SK-N-SH (cell line): ENCODE results near the gene MYO18A. TPM values are rescaled to one million over a fixed set of nuclear protein-coding genes. Genes with fewer than 3 reads are reported as not detected.

ENCODE experiments used
- CTCF ChIA-PET: fragments of 300-600, 350-600 bp; formaldehyde crosslinking; extraction: SDS; loops from one replicate; lab custom pipeline; 2021; lab: Yijun Ruan, JAX
- POLR2A ChIA-PET: fragments of 350-600 bp; sonication (Branson Sonifier 250); formaldehyde crosslinking; extraction: SDS; loops from one replicate; lab custom pipeline; 2020; ENCODE audit warnings: antibody characterized with exemption, inconsistent platforms; lab: Yijun Ruan, JAX
- DNase-seq: peaks from one replicate; pipeline ENCODE4 v3.0.0; 2012
- H2AFZ ChIP-seq: fragments of 200-600 bp; sonication (generic); 2 replicates; pipeline ENCODE4 v1.8.1; 2016; ENCODE audit warnings: antibody characterized with exemption, mild to moderate bottlenecking, low read depth
- H3F3A ChIP-seq: fragments of 200-600 bp; sonication (generic); replicated peaks from 2 replicates; pipeline ENCODE3; 2016; ENCODE audit warnings: antibody characterized with exemption, mild to moderate bottlenecking; ENCODE audit not compliant: insufficient read depth
- H3K27ac ChIP-seq, 2 experiments: fragments of 200-500 bp in 1 of 2; fragments of 200-600 bp in 1 of 2; sonication (Bioruptor generic) in 1 of 2; sonication (generic), shearing (Covaris generic) in 1 of 2; 2 replicates each; pipeline versions ENCODE4 v1.5.1 to v1.6.1; 2014 to 2016; ENCODE audit warnings: low read depth in 2 of 2, inconsistent platforms in 1 of 2, low read length in 1 of 2, mild to moderate bottlenecking in 1 of 2, mixed read lengths in 1 of 2
- H3K27me3 ChIP-seq: fragments of 200-600 bp; sonication (generic), shearing (Covaris generic); 2 replicates; pipeline ENCODE4 v1.6.1; 2016; ENCODE audit warnings: mixed run types; ENCODE audit not compliant: insufficient read depth
- H3K36me3 ChIP-seq, 2 experiments: fragments of 200-500 bp in 1 of 2; fragments of 200-600 bp in 1 of 2; sonication (Bioruptor generic) in 1 of 2; sonication (generic) in 1 of 2; replicated peaks in 1 of 2; 2 replicates each; pipeline versions ENCODE3 to v1.5.1; 2014 to 2016; ENCODE audit warnings: low read length in 1 of 2, mild to moderate bottlenecking in 1 of 2; ENCODE audit not compliant: insufficient read depth in 2 of 2, control insufficient read depth in 1 of 2
- H3K4me1 ChIP-seq, 2 experiments: fragments of 200-500 bp in 1 of 2; fragments of 200-600 bp in 1 of 2; sonication (Bioruptor generic) in 1 of 2; sonication (generic), shearing (Covaris generic) in 1 of 2; 2 replicates each; pipeline versions ENCODE4 v1.5.1 to v1.6.1; 2014 to 2016; ENCODE audit warnings: low read depth in 1 of 2, low read length in 1 of 2, mixed run types in 1 of 2; ENCODE audit not compliant: insufficient read depth in 2 of 2, control insufficient read depth in 1 of 2
- H3K4me2 ChIP-seq: fragments of 200-600 bp; sonication (generic), shearing (Covaris generic); 2 replicates; pipeline ENCODE4 v1.6.1; 2017; ENCODE audit warnings: mixed run types
- H3K4me3 ChIP-seq, 2 experiments: fragments of 200-500 bp in 1 of 2; fragments of 200-600 bp in 1 of 2; sonication (Bioruptor generic) in 1 of 2; sonication (generic), shearing (Covaris generic) in 1 of 2; 2 replicates each; pipeline versions ENCODE4 v1.5.1 to v1.8.1; 2014 to 2016; ENCODE audit warnings: low read depth in 2 of 2, inconsistent platforms in 1 of 2, low read length in 1 of 2, mild to moderate bottlenecking in 1 of 2, mixed read lengths in 1 of 2, moderate library complexity in 1 of 2
- H3K79me2 ChIP-seq: fragments of 200-600 bp; sonication (generic); 2 replicates; pipeline ENCODE4 v1.8.1; 2017; ENCODE audit warnings: mild to moderate bottlenecking; ENCODE audit not compliant: insufficient read depth
- H3K9ac ChIP-seq: fragments of 200-600 bp; sonication (generic); 2 replicates; pipeline ENCODE4 v1.6.1; 2017; ENCODE audit warnings: mixed run types
- H3K9me2 ChIP-seq: fragments of 200-600 bp; sonication (generic); 2 replicates; pipeline ENCODE4 v1.6.1; 2017; ENCODE audit warnings: mixed run types
- H3K9me3 ChIP-seq: fragments of 200-600 bp; sonication (generic); 2 replicates; pipeline ENCODE4 v1.6.1; 2017; ENCODE audit warnings: mixed run types, mild to moderate bottlenecking, moderate library complexity
- H4K20me1 ChIP-seq: fragments of 200-600 bp; sonication (generic); 2 replicates; pipeline ENCODE4 v1.6.1; 2017; ENCODE audit warnings: mild to moderate bottlenecking, mixed run types; ENCODE audit not compliant: insufficient read depth
- ELF1 ChIP-seq: IDR thresholded peaks from 2 replicates; pipeline ENCODE4 v1.4.0; 2012
- EP300 ChIP-seq, 2 experiments: IDR thresholded peaks; 2 replicates each; pipeline versions ENCODE4 v1.4.0 to v1.6.1; 2012; ENCODE audit warnings: borderline replicate concordance in 1 of 2, low read depth in 1 of 2, low read length in 1 of 2
- EZH2phosphoT487 ChIP-seq: fragments of 200-600 bp; sonication (generic); IDR thresholded peaks from 2 replicates; pipeline ENCODE4 v1.6.1; 2017; ENCODE audit warnings: low read depth, mixed run types, mild to moderate bottlenecking, antibody characterized with exemption, moderate library complexity, borderline replicate concordance
- FOXJ3 ChIP-seq: sonication (generic); formaldehyde crosslinking; IDR thresholded peaks from 2 replicates; pipeline ENCODE4 v1.5.1; 2020; ENCODE audit warnings: mild to moderate bottlenecking, missing genetic modification reagents
- MEF2A ChIP-seq: IDR thresholded peaks from 2 replicates; pipeline ENCODE4 v1.4.0; 2012; ENCODE audit warnings: low read depth, borderline replicate concordance
- MXI1 ChIP-seq: IDR thresholded peaks from 2 replicates; pipeline ENCODE4 v1.6.1; 2012; ENCODE audit warnings: mild to moderate bottlenecking, low read depth, low read length, improper control_type of control experiment
- NRF1 ChIP-seq: IDR thresholded peaks from 2 replicates; pipeline ENCODE4 v1.6.1; 2012; ENCODE audit warnings: low read depth, mild to moderate bottlenecking, low read length
- POLR2AphosphoS5 ChIP-seq: IDR thresholded peaks from 2 replicates; pipeline ENCODE4 v1.6.1; 2012; ENCODE audit warnings: low read depth, low read length
- RAD21 ChIP-seq: IDR thresholded peaks from 2 replicates; pipeline ENCODE4 v1.6.1; 2012; ENCODE audit warnings: mild to moderate bottlenecking, low read length
- RFX5 ChIP-seq: IDR thresholded peaks from 2 replicates; pipeline ENCODE4 v1.6.1; 2012; ENCODE audit warnings: mild to moderate bottlenecking, improper control_type of control experiment, low read length
- SMC3 ChIP-seq: IDR thresholded peaks from 2 replicates; pipeline ENCODE4 v1.6.1; 2012; ENCODE audit warnings: low read depth, low read length, improper control_type of control experiment
- TCF12 ChIP-seq: IDR thresholded peaks from 2 replicates; pipeline ENCODE4 v1.4.0; 2012
- YY1 ChIP-seq: IDR thresholded peaks from 2 replicates; pipeline ENCODE4 v1.4.0; 2012; ENCODE audit warnings: low read depth, mild to moderate bottlenecking
- WGBS: methylation state at CpG from one replicate; pipeline ENCODE4 v1.1.6; 2017; ENCODE audit warnings: low lambda C conversion rate; 5-methylcytosine and 5-hydroxymethylcytosine counted together
- polyA plus RNA-seq, 3 experiments: library from polyadenylated mRNA; depleted of rRNA; stranded (reverse); fragments of >200 nt; gene quantifications; 2 replicates each; pipeline ENCODE4 v1.2.3, GENCODE V29; 2012
- TF ChIP-seq, protein P1 (sequence below): fragments of 150-350 bp; IDR thresholded peaks from 2 replicates; pipeline ENCODE4 v1.6.1; 2017; ENCODE audit warnings: antibody characterized with exemption, low read length, low read depth, borderline replicate concordance
- TF ChIP-seq, protein P2 (sequence below): fragments of 200-600 bp; sonication (generic); IDR thresholded peaks from 2 replicates; pipeline ENCODE4 v1.6.1; 2017; ENCODE audit warnings: antibody characterized with exemption, mild to moderate bottlenecking, moderate library complexity
- TF ChIP-seq, protein P3 (sequence below): IDR thresholded peaks from 2 replicates; pipeline ENCODE4 v1.4.0; 2012; ENCODE audit warnings: low read depth

The MYO18A gene
- polyA plus RNA-seq, 1 of the 3 experiments (the other 2 are of a cell fraction), result 6.6 TPM

DNA sequence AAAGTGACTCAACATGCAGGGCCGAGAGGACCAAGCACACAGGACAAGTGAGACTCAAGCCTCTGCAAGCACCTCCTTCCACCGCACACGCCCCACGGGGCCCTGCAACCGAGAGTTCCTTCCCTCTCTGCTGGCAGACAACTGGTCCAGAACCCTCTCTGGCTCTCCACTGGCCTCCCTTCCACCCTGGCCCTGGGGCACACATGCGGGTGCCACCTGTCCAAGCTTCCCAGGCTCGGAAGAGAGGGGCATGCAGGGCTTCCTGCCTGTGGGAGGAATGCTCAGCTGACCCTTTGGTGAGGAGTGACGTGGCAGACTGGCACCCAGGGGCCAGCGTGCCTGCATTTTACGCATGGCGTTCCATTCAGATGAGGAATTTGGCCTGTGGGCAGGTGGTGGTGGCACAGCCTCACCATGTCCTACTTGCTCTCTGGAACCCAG lies 77.4 kb downstream of the MYO18A start:
- peaks cover 0 to 30% of the 10 kb centered on the region in 2 experiments; a peak in 2 of 4 replicates for H3K4me1 ChIP-seq
- DNase-seq, result peak; percentile 80
- H3K9me2 ChIP-seq, result no peaks in the 10 kb centered on the region
- WGBS, result 72% methylated on average over 10 of the region's 11 CpGs
- peak overlapping the region in 1 of 2 experiments; percentile 95; a peak in 2 of 4 replicates for H3K27ac ChIP-seq
- no peaks in the 10 kb centered on the region for H3K27me3 ChIP-seq
- H3K4me2 ChIP-seq, result no peak overlapping the region
- H3K4me3 ChIP-seq, result no peak overlapping the region
- peaks cover 0 to 8% of the 10 kb centered on the region in 2 experiments for H3K36me3 ChIP-seq
- no peaks in the 10 kb centered on the region for H3K9me3 ChIP-seq
- H3K9ac ChIP-seq, result no peak overlapping the region
- H2AFZ ChIP-seq, result no peak overlapping the region
- ChIA-PET POLR2A (interaction anchor here (1.2 to 2.4 kb wide), 3 partner anchors 48 to 129 kb away, joined by 3 to 7 read pairs (median 6); no protein-coding TSS in a partner anchor), CTCF (interaction anchor here (0.7 to 26.8 kb wide), 10 partner anchors 11 to 376 kb away, joined by 3 to 947 read pairs (median 4); partner anchors contain the start of gene PHF12)
- no peaks in the 10 kb centered on the region for H3F3A ChIP-seq
- no peaks in the 10 kb centered on the region for H3K79me2 ChIP-seq
- H4K20me1 ChIP-seq, result no peaks in the 10 kb centered on the region
- TF ChIP-seq EP300 (IDR thresholded peaks at IDR 0.05; ENCODE audit: borderline replicate concordance in 1 of 2, low read depth in 1 of 2, low read length in 1 of 2) (peak in 1 of 2 experiments; percentile 7; a peak in 1 of 4 replicates), FOXJ3 (CRISPR knock-in tag) (peak; percentile 32; the same call in 1 of the 2 replicates), RAD21 (no peak)

DNA sequence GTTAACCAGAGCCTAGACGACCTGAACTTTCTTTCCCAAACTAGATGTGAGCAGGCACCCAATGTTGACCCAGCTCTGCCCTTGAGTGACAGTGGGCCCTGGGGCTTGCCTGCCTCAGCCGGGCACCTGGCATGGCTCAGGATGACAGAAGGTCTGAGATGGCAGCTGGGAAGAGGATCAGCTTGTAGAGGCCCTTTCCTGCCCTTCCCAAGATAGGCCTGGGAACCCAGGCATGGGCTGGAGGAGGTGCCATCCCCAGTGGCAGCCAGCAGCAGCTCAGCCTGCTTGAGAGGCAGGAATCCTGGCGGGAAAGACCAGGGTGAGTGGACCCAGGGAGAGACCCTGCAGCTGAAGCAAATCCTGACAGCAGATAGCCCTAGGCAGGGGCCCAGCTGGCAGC lies 78.2 kb downstream of the MYO18A start:
- H3K4me3 ChIP-seq, result no peak overlapping the region
- WGBS, result 67% methylated on average over 3 of the region's 3 CpGs
- peak; percentile 77 for DNase-seq
- H3K27ac ChIP-seq, result peak overlapping the region in 1 of 2 experiments; percentile 95; a peak in 2 of 4 replicates
- H2AFZ ChIP-seq, result no peak overlapping the region
- peaks cover 0 to 30% of the 10 kb centered on the region in 2 experiments; a peak in 2 of 4 replicates for H3K4me1 ChIP-seq
- no peaks in the 10 kb centered on the region for H4K20me1 ChIP-seq
- H3K9me2 ChIP-seq, result no peaks in the 10 kb centered on the region
- H3K9me3 ChIP-seq, result no peaks in the 10 kb centered on the region
- ChIA-PET POLR2A (interaction anchor here (0.5 to 2.4 kb wide), 5 partner anchors 10 to 129 kb away, joined by 3 to 7 read pairs (median 3); no protein-coding TSS in a partner anchor), CTCF (interaction anchor here (0.9 to 26.8 kb wide), 10 partner anchors 10 to 375 kb away, joined by 3 to 947 read pairs (median 4); partner anchors contain the start of gene PHF12)
- no peaks in the 10 kb centered on the region for H3F3A ChIP-seq
- no peak overlapping the region for H3K9ac ChIP-seq
- H3K36me3 ChIP-seq, result peaks cover 0 to 12% of the 10 kb centered on the region in 2 experiments
- TF ChIP-seq, protein P1, sequence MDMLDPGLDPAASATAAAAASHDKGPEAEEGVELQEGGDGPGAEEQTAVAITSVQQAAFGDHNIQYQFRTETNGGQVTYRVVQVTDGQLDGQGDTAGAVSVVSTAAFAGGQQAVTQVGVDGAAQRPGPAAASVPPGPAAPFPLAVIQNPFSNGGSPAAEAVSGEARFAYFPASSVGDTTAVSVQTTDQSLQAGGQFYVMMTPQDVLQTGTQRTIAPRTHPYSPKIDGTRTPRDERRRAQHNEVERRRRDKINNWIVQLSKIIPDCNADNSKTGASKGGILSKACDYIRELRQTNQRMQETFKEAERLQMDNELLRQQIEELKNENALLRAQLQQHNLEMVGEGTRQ, result no peak
- TF ChIP-seq SMC3, result no peak
- TF ChIP-seq, protein P2, sequence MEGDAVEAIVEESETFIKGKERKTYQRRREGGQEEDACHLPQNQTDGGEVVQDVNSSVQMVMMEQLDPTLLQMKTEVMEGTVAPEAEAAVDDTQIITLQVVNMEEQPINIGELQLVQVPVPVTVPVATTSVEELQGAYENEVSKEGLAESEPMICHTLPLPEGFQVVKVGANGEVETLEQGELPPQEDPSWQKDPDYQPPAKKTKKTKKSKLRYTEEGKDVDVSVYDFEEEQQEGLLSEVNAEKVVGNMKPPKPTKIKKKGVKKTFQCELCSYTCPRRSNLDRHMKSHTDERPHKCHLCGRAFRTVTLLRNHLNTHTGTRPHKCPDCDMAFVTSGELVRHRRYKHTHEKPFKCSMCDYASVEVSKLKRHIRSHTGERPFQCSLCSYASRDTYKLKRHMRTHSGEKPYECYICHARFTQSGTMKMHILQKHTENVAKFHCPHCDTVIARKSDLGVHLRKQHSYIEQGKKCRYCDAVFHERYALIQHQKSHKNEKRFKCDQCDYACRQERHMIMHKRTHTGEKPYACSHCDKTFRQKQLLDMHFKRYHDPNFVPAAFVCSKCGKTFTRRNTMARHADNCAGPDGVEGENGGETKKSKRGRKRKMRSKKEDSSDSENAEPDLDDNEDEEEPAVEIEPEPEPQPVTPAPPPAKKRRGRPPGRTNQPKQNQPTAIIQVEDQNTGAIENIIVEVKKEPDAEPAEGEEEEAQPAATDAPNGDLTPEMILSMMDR, result no peak
- no peak for TF ChIP-seq TCF12
- no peak for TF ChIP-seq NRF1
- no peak for TF ChIP-seq EZH2phosphoT487
- no peak for TF ChIP-seq MXI1
- no peak for TF ChIP-seq POLR2AphosphoS5
- TF ChIP-seq, protein P3, sequence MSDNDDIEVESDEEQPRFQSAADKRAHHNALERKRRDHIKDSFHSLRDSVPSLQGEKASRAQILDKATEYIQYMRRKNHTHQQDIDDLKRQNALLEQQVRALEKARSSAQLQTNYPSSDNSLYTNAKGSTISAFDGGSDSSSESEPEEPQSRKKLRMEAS, result no peak
- TF ChIP-seq RFX5, result no peak
- no peak for TF ChIP-seq EP300 (IDR thresholded peaks at IDR 0.05; ENCODE audit: borderline replicate concordance in 1 of 2, low read depth in 1 of 2, low read length in 1 of 2)
- no peak for TF ChIP-seq YY1
- no peak for TF ChIP-seq ELF1
- no peak for TF ChIP-seq MEF2A
- no peaks in the 10 kb centered on the region for H3K27me3 ChIP-seq
- no peak overlapping the region for H3K4me2 ChIP-seq
- H3K79me2 ChIP-seq, result no peaks in the 10 kb centered on the region
